GM12872 (cell line): Measurements from ENCODE around the gene ZNF554.

Experiments used
- TF ChIP-seq, protein P1 (sequence below): IDR thresholded peaks from 3 replicates; pipeline ENCODE4 v1.5.1; 2011; ENCODE audit warnings: low read depth, mild to moderate bottlenecking, low read length, moderate library complexity; ENCODE audit not compliant: insufficient read depth

The ZNF554 gene

DNA sequence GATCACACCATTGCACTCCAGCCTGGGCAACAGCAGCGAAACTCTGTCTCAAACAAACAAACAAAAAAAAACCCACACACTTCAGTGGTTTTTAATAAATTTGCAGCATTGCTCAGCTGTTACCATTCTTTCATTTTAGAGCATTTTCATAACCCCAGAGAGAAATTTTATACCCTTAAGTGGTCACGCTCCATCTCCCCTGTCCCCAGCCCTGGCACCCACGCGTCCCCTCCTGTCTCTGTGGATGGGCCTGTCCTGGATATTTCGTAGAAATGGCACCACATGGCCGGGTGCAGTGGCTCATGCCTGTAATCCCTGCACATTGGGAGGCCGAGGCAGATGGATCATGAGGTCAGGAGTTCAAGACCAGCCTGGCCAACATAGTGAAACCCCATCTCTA lies 26.5 kb upstream of the ZNF554 start:
- TF ChIP-seq, protein P1, sequence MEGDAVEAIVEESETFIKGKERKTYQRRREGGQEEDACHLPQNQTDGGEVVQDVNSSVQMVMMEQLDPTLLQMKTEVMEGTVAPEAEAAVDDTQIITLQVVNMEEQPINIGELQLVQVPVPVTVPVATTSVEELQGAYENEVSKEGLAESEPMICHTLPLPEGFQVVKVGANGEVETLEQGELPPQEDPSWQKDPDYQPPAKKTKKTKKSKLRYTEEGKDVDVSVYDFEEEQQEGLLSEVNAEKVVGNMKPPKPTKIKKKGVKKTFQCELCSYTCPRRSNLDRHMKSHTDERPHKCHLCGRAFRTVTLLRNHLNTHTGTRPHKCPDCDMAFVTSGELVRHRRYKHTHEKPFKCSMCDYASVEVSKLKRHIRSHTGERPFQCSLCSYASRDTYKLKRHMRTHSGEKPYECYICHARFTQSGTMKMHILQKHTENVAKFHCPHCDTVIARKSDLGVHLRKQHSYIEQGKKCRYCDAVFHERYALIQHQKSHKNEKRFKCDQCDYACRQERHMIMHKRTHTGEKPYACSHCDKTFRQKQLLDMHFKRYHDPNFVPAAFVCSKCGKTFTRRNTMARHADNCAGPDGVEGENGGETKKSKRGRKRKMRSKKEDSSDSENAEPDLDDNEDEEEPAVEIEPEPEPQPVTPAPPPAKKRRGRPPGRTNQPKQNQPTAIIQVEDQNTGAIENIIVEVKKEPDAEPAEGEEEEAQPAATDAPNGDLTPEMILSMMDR, result no peak

DNA sequence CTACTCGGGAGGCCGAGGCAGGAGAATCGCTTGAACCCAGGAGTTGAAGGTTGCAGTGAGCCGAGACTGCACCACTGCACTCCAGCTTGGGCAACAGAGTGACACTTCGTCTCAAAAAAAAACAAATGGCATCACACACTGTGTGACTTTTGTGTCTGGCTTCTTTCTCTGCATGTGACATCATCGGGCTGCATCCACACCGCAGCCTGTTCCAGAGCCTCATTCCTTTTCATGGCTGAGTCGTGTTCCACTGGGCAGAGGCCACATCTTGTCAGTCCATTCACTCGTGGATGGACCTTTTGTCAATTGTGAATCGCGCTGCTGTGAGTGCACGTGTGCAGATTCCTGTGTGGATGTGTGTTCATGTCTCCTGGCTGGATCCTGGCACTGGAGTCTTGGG lies 26.1 kb upstream of the ZNF554 start:
- TF ChIP-seq, protein P1, result no peak

DNA sequence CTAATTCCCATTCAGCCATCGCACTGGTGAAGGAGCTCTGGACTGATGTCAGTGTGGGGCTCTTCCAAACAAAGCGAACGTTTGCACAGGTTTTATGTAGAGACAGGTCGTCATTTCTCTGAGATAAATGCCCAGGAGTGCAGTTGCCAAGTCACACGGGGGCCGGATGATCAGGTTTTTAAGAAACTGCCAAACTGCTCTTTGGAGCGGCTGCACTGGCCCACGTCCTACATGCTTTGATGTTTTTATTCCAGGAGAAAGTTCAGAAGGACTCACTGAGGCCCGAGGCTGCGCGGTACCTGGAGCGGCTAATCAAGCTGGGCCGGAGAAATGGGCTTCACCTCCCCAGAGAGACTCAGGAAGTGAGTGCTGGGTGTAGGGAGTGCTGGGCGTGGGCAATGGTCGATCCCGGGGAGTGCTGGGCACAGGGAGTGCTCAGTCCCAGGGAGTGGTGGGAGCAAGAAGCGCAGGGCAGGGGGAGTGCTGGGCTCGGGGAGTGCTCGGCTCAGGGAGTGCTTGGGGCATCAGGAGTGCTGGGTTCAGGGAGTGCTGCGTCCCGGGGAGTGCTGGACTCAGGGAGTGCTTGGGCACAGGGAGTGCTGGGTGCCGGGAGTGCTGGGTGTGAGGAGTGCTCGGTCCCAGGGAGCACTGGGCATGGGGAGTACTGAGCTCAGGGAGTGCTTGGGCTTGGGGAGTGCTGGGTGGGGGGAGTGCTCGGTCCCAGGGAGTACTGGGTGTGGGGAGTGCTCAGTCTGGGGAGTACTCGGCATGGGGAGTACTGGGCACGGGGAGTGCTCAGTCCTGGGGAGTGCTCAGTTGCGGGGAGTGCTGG lies 23.6 kb upstream of the ZNF554 start:
- TF ChIP-seq, protein P1, result no peak

DNA sequence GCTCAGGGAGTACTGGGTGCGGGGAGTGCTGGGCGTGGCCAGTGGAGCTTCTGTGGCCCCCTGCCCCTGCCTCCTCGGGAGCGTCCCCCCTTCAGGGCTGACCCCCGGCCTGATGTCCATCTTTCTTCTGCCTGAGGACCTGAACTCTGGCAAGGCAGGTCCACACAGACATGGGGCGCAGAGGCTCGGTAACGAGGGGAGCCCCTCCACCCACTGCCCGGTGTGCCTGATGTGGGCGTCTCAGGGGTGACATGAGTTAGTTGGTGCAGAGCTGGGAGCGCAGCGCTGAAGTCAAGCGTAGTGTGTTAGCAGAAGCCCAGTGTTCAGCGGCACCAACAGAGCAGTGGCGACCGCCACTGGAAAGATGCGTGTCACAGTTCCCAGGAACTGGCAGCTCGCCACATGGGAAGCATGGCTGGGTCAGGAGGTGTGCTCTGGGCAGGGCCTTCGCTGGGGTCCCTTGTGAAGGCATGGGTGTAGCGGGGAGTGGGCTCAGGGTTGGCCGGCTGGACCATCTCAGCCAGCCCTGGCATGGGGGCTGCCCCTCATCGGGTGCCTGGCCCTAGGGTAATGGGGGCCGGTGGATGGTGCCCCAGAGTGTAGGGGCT lies 22.9 kb upstream of the ZNF554 start:
- TF ChIP-seq, protein P1, result no peak

DNA sequence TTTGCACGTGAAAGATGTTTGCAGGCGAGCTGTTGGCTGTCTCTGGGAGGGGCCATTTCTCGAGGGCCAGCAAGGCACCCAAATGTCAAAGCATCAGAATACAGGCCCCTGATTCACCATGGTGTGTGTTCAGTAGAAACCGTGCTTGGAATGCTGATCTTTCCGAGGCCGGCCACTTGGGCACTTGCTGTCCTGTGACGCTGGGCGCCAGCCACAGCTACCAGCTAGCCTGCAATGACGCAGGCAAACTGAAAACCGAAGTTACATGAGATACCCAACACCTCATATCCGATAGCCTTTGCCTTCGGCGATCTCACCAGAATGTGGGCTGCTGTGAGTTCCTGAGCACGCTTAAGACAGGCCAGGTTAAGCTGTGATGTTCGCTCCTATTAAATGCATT lies 22.4 kb upstream of the ZNF554 start:
- TF ChIP-seq, protein P1, result no peak

DNA sequence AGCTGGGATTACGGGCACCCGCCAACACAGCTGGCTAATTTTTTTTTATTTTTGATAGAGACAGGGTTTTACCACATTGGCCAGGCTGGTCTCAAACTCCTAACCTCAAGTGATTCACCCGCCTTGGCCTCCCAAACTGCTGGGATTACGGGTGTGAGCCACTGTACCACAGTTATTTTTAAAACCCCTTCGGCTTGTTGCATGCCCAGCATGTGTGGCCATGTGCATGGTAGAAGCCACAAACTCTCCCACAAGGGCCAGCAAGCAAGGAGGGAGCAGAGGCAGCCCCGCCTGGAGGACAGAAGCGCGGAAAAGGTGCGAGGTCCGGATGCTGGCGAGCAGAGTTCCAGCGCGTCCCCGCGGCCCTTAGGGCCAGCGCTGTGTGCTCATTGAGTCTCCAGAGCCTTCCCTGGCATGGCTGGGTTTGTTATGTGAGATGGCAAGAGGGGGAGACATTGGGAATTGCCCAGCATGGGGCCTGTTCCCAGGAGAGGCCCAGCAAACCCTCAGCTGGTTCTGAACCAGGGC lies 21.4 kb upstream of the ZNF554 start:
- TF ChIP-seq, protein P1, result no peak

DNA sequence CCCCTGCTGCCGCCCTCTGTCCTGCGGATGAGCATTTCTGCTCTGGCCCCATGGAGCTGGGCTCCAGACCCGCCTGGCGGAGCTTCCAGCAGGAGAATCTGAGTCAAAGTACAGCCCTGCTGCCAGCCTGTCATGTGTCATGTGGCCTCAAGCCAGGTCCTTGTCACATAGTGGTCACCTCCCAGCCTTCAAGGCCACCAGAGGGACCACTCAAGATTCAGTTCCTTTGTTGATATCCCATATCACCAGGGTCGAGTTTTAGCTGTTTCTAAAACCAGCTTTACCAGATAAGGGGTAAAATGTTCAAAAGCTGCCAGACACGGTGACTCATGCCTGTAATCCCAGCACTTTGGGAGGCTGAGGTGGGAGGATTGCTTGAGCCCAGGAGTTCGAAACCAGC lies 20.9 kb upstream of the ZNF554 start:
- TF ChIP-seq, protein P1, result no peak
